GM23248 (cell line): ENCODE data around the gene OXGR1.

Experiments used
- EZH2 ChIP-seq: fragments of 200-600 bp; sonication (generic); IDR thresholded peaks from 2 replicates; pipeline ENCODE4 v1.6.1; 2018; ENCODE audit warnings: antibody characterized with exemption, mild to moderate bottlenecking; ENCODE audit not compliant: insufficient read depth, poor library complexity, severe bottlenecking
- EZH2phosphoT487 ChIP-seq: fragments of 200-600 bp; sonication (generic); IDR thresholded peaks from 2 replicates; pipeline ENCODE4 v1.6.1; 2018; ENCODE audit warnings: antibody characterized with exemption, moderate library complexity, mild to moderate bottlenecking, low read depth; ENCODE audit not compliant: insufficient read depth

- TF ChIP-seq EZH2 (no peak), EZH2phosphoT487 (no peak)
Observed at GRCh38 chr13:96968027-96968426, 26.2 kb downstream of the OXGR1 start.
